ENCODE results near the gene BCO1. TPM values are rescaled to one million over a fixed set of nuclear protein-coding genes. Genes with fewer than 3 reads are reported as not detected.

The BCO1 gene
- total RNA-seq, 4 donors from 2014 or later = not detected

GRCh38 chr16:81242977-81243618, 4.6 kb downstream of the BCO1 start:
- ATAC-seq (no peak), DNase-seq (no peak)
- in situ Hi-C loops (cut with MboI; ENCODE audit: low sequenced_read_pairs in 4 of 4) = loop anchor here in 1 of 4 donors (25.0 kb wide), 1 partner anchor 94 kb away; no protein-coding TSS in a partner anchor
- no peaks in the 10 kb centered on the region for H3K9me3 ChIP-seq
- TF ChIP-seq POLR2A (IDR thresholded peaks at IDR 0.05) = no peak
- no peak for TF ChIP-seq CTCF (IDR thresholded peaks at IDR 0.05 in 4 of 5, conservative IDR thresholded peaks at IDR 0.05 in 1 of 5)
- no peak overlapping the region for H3K27ac ChIP-seq
- intact Hi-C loops (cut with DNase I; ENCODE audit: low total_unique reads) = no loop called here
- no peaks in the 10 kb centered on the region for H3K36me3 ChIP-seq
- H3K4me1 ChIP-seq = peaks cover 3 to 5% of the 10 kb centered on the region in 2 donors
- no peaks in the 10 kb centered on the region for H3K27me3 ChIP-seq
- no peak overlapping the region for H3K4me3 ChIP-seq

GRCh38 chr16:81243942-81244341, 5.5 kb downstream of the BCO1 start:
- in situ Hi-C loops (cut with MboI; ENCODE audit: low sequenced_read_pairs in 4 of 4) = loop anchor here in 1 of 4 donors (25.0 kb wide), 1 partner anchor 93 kb away; no protein-coding TSS in a partner anchor
- no peak for TF ChIP-seq CTCF (IDR thresholded peaks at IDR 0.05 in 4 of 5, conservative IDR thresholded peaks at IDR 0.05 in 1 of 5)
- no peak for TF ChIP-seq POLR2A (IDR thresholded peaks at IDR 0.05)
- intact Hi-C loops (cut with DNase I; ENCODE audit: low total_unique reads) = no loop called here

GRCh38 chr16:81251871-81252270, 13.4 kb downstream of the BCO1 start:
- TF ChIP-seq POLR2A (IDR thresholded peaks at IDR 0.05) = no peak
- TF ChIP-seq CTCF (IDR thresholded peaks at IDR 0.05 in 4 of 5, conservative IDR thresholded peaks at IDR 0.05 in 1 of 5) = no peak
- no peaks in the 10 kb centered on the region for H3K27me3 ChIP-seq
- no peak for ATAC-seq
- DNase-seq = no peak
- H3K27ac ChIP-seq = no peak overlapping the region
- no peaks in the 10 kb centered on the region for H3K36me3 ChIP-seq
- no peaks in the 10 kb centered on the region for H3K9me3 ChIP-seq
- H3K4me3 ChIP-seq = no peak overlapping the region
- in situ Hi-C loops (cut with MboI; ENCODE audit: low sequenced_read_pairs in 4 of 4) = no loop called here
- intact Hi-C loops (cut with DNase I; ENCODE audit: low total_unique reads) = no loop called here
- no peaks in the 10 kb centered on the region for H3K4me1 ChIP-seq

More at GRCh38 chr16:81243942-81244341, 5.5 kb downstream of the BCO1 start:
- no peak for DNase-seq
- ATAC-seq = no peak
- H3K27me3 ChIP-seq = no peaks in the 10 kb centered on the region
- no peak overlapping the region for H3K4me3 ChIP-seq
- no peak overlapping the region for H3K27ac ChIP-seq
- H3K36me3 ChIP-seq = no peaks in the 10 kb centered on the region
- H3K4me1 ChIP-seq = no peaks in the 10 kb centered on the region
- H3K9me3 ChIP-seq = no peaks in the 10 kb centered on the region

- no peaks in the 10 kb centered on the region for H3K9me3 ChIP-seq
- TF ChIP-seq POLR2A (IDR thresholded peaks at IDR 0.05) (no peak), CTCF (IDR thresholded peaks at IDR 0.05 in 4 of 5, conservative IDR thresholded peaks at IDR 0.05 in 1 of 5) (no peak)
- H3K4me3 ChIP-seq = no peak overlapping the region
- ATAC-seq (no peak), DNase-seq (no peak)
- in situ Hi-C loops (cut with MboI; ENCODE audit: low sequenced_read_pairs in 4 of 4) (no loop called here), intact Hi-C loops (cut with DNase I; ENCODE audit: low total_unique reads) (no loop called here)
- no peaks in the 10 kb centered on the region for H3K27me3 ChIP-seq
- no peaks in the 10 kb centered on the region for H3K4me1 ChIP-seq
- no peaks in the 10 kb centered on the region for H3K36me3 ChIP-seq
- no peak overlapping the region for H3K27ac ChIP-seq
These were observed 14.7 kb downstream of the BCO1 start for GRCh38 chr16:81253141-81253540.

Data from gastrocnemius medialis (tissue), 4 donors.